Neural cell (in vitro differentiated cells): ENCODE results near the gene CATSPER1.

Experiments
- EZH2 ChIP-seq: fragments of 200-600, 300-800 bp; shearing (Covaris generic), sonication (generic); IDR thresholded peaks from 2 replicates; pipeline ENCODE4 v1.6.1; 2014; ENCODE audit warnings: antibody characterized with exemption, low read length, borderline replicate concordance, mild to moderate bottlenecking; ENCODE audit not compliant: insufficient read depth, poor library complexity, severe bottlenecking
- TAF1 ChIP-seq: IDR thresholded peaks from 2 replicates; pipeline ENCODE4 v1.6.1; 2012; ENCODE audit warnings: low read depth
- TF ChIP-seq, protein P1 (sequence below): fragments of 450-650 bp; IDR thresholded peaks from 2 replicates; pipeline ENCODE4 v1.5.1; 2014; ENCODE audit warnings: antibody characterized with exemption, mild to moderate bottlenecking, moderate library complexity; ENCODE audit not compliant: poor library complexity, severe bottlenecking
- TF ChIP-seq, protein P2 (sequence below): IDR thresholded peaks from 2 replicates; pipeline ENCODE4 v1.6.1; 2012; ENCODE audit warnings: borderline replicate concordance

DNA sequence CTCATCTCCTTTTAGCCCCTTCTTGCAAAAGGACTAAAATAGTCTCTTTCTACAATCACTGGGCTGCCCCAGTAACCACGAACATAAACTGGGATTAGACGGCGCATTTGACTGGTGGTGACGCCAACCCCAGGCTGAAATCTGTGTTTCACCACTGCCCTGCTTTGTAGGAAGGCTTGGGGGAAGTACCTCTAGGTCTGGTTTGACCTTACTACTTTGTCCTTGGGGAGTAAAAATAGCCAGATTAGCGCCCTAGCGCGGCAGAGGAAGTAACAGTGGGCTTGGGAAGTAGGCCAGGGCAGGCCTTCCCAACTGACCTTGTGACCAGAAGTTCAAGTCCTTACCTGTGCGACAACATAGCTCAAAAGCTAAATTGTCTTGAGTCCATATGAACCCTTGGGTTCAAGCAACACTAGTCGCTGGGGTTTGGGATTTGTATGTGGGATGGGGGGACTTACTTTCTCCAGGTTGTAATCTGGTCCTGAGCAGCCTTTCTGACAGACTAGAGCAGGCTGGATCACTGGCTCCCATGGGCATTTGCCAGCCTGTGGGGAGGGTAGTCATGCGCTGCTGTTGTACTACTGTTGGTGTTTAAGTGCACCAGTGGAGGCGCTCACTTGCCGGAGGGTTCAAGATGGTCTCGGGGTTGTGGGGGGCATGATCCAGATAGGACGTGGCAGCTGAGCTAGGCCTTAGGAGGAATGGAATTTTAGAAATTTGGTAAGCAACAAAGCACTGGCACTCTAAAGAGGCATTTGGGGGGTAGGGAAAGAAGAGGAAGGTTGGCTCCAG is 42.8 kb upstream of the CATSPER1 start:
- no peak for TF ChIP-seq TAF1
- no peak for TF ChIP-seq EZH2
- TF ChIP-seq, protein P1, sequence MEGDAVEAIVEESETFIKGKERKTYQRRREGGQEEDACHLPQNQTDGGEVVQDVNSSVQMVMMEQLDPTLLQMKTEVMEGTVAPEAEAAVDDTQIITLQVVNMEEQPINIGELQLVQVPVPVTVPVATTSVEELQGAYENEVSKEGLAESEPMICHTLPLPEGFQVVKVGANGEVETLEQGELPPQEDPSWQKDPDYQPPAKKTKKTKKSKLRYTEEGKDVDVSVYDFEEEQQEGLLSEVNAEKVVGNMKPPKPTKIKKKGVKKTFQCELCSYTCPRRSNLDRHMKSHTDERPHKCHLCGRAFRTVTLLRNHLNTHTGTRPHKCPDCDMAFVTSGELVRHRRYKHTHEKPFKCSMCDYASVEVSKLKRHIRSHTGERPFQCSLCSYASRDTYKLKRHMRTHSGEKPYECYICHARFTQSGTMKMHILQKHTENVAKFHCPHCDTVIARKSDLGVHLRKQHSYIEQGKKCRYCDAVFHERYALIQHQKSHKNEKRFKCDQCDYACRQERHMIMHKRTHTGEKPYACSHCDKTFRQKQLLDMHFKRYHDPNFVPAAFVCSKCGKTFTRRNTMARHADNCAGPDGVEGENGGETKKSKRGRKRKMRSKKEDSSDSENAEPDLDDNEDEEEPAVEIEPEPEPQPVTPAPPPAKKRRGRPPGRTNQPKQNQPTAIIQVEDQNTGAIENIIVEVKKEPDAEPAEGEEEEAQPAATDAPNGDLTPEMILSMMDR = peak; percentile 30
- TF ChIP-seq, protein P2, sequence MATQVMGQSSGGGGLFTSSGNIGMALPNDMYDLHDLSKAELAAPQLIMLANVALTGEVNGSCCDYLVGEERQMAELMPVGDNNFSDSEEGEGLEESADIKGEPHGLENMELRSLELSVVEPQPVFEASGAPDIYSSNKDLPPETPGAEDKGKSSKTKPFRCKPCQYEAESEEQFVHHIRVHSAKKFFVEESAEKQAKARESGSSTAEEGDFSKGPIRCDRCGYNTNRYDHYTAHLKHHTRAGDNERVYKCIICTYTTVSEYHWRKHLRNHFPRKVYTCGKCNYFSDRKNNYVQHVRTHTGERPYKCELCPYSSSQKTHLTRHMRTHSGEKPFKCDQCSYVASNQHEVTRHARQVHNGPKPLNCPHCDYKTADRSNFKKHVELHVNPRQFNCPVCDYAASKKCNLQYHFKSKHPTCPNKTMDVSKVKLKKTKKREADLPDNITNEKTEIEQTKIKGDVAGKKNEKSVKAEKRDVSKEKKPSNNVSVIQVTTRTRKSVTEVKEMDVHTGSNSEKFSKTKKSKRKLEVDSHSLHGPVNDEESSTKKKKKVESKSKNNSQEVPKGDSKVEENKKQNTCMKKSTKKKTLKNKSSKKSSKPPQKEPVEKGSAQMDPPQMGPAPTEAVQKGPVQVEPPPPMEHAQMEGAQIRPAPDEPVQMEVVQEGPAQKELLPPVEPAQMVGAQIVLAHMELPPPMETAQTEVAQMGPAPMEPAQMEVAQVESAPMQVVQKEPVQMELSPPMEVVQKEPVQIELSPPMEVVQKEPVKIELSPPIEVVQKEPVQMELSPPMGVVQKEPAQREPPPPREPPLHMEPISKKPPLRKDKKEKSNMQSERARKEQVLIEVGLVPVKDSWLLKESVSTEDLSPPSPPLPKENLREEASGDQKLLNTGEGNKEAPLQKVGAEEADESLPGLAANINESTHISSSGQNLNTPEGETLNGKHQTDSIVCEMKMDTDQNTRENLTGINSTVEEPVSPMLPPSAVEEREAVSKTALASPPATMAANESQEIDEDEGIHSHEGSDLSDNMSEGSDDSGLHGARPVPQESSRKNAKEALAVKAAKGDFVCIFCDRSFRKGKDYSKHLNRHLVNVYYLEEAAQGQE = no peak
